Germinal center (tissue), 1 donor: ENCODE data around the gene TOP3B.
A peak's percentile ranks its signal among the peaks of the same experiment; 100 is the strongest.

Source experiments
- DNase-seq: peaks from one replicate; pipeline ENCODE4 v3.0.0; 2012; ENCODE audit warnings: mixed read lengths, low spot score

TOP3B gene

DNA sequence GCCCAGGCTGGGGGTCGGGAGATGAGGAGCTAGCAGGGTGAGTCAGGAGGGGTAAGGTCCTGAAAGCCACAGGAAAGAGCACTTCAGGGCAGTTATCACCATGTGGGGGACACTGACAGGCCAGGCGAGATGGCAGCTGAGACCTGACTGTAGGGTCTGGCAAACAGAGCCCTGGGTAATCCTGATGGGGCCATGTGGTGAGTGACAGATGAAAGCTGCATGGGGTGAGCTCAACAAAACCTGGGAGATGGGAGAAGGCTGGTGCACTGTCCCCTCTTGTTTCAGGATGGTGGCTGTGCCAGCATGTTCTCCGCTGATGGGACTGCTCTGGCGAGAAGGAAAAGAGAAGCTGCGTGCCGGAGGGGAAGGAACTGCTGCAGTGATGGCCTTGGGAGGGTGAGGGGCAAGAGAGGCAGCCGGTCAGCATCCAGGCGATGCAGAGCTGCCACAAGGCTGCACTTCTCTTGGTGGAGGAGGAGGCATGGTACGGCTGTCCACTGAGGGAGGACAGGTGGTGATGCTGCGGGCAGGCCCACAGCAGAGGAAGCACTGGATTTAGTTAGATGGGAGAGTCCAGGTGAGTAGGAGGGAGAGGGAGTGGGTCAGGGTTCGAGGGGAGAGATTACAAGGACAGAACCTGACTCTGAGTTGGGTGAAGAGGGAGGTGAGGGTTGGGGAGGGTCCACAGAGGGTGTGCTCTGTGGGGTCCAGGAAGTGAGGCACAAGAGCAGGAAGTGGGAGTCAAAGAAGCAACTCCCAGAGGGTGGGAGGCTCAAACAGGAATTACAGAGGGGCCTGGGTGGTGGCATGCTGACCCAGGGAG is 3.8 kb downstream of the TOP3B start:
- DNase-seq, result no peak

DNA sequence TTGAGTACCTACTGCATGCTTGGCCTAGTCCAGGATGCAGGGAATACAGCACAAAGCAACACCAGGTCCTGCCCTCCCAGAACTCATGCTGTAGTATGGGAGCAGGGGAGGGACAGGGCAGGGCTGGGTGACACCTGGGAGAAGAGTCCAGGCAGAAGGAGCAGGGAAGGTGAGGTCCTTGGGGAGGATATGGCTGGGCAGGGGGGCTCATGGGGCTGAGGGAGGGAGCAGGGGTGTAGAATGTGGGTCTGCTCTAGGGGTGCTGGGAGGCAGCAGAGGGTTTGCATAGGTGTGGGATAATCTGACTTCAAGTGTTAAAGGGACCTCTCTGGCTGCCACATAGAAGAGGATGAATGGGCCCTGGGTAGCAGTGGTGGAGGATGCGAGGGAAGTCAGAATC is 4.8 kb downstream of the TOP3B start:
- no peak for DNase-seq

DNA sequence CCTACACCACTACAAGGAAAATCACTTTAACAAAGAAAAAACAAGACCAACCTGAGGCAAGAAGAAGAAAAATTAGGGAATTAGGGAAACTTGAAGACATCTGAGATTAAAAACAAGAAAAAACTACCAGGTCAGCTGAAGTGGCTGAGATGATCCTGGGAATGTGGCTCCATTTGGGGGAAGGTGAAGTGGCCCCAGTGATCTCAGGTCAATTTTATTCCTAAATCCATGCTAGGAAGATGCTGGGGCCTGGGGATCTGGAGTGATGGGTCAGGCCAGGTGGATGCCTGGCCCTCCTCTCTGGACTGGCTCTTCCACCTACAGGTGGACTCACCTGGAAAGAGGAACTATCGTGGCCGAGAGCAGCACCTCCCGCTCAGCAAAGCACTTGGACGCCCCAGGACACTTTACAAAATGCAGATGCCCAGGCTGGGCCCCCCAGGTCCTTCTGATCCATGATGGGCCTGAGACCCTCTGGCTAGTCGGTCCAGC is 6.7 kb downstream of the TOP3B start:
- DNase-seq, result no peak

DNA sequence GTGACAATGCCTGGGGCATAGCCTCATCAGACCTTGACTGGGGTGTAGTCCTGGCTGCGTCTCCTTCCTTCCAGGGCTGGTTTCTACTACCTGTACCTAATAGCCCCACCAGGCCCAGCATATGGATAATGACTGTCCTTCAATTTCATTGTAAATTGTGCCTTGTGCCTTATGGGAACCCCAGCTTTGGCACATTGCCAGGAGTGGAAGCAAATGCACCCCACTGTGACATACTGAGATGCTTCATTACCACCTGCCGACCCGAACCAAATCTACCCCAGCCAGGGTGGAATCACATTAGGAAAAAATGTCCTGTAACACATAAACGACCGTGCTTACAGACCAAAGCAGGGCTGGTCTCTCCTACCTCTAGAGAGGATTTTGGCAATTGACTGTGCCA is 7.3 kb downstream of the TOP3B start:
- DNase-seq, result no peak

DNA sequence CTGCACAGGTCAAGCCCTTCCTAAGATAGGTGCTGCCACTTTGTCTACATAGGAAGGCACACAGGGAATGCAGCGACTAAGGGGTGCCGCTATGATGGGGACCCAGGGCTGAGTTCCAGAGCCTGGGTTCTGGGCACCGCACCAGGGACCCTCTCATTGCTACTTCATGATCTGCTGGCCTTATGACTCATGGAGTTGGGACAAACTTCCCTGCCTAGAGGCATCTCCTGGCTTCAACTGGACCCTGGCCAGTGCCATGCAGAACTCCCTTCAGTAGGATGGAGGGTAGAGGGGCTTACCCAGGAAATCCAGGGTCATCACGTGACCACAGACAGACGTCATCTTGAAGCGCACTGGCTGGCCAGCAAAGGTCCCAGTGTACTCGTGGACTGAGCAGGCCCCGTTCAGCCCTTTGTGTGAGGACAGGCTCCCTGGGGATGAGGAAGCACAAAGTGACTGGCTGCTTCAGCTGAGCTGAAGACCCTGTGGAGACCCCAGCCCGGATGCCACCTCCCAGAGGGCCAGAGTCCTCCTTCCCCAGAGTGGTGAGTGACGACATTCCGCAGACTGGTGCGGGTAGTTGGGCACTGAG is 8.4 kb downstream of the TOP3B start:
- DNase-seq, result no peak

DNA sequence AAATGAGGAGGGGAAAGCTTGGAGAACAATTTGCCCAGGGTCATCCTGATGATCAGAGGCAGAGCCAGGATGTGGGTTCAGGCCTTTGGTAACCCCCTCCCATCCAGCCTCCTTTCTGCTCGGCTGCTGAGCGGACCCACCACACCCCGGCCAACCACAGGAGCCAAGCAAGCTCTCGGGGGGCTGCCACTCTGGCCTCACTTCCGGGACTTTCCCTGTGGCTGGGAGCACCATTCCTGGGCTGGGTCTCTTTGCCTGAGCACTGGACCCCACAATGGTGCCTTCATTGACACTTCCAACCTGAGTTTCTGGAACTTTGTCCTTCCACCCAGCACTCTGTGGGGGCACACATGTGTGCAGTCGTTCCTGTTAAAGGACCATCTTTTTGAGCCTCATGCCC is 9.8 kb downstream of the TOP3B start:
- no peak for DNase-seq

DNA sequence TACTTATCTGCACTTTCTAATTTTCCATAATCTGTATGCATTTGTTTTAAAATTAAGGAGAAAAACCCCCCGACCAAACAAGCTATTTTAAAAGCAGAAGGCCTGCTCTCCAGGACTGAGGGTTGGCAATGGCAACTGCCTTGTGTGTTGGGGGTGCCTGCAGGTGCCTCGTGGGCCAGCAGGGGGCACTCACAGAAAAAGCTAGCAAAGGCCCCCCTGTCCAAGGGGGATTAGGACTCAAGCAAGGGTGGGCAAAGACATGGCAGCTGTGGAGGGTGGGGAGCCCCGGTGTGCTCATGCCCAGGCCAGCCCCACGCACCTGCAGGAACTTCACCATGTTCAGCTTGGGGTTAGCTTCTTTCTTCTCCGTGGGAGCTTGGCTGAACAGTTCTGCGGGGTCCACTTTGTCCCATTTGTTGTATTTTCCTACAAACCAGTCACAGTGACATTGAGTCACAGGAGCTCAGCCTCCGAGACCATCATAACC is 10.3 kb downstream of the TOP3B start:
- DNase-seq, result peak; percentile 85

DNA sequence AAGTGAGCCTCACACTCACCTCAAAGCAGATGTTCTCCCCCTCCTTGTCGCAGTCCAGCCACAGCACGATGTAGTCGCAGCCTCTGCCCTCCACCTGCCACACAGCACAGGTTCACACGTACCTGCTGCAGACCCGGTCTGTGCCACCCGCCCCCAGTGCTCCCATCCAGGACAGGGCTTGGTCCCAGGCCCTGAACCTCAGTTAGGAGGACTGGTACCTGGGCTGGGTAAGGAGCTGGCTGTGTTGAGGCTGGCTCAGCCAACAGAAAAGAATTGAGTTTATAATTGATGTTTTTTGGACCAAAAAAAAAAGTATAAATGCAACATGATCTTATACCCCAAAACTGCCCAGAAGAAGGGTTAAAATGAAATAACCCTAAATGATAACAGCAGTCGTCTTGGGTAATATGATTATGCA is 10.7 kb downstream of the TOP3B start:
- DNase-seq, result no peak

DNA sequence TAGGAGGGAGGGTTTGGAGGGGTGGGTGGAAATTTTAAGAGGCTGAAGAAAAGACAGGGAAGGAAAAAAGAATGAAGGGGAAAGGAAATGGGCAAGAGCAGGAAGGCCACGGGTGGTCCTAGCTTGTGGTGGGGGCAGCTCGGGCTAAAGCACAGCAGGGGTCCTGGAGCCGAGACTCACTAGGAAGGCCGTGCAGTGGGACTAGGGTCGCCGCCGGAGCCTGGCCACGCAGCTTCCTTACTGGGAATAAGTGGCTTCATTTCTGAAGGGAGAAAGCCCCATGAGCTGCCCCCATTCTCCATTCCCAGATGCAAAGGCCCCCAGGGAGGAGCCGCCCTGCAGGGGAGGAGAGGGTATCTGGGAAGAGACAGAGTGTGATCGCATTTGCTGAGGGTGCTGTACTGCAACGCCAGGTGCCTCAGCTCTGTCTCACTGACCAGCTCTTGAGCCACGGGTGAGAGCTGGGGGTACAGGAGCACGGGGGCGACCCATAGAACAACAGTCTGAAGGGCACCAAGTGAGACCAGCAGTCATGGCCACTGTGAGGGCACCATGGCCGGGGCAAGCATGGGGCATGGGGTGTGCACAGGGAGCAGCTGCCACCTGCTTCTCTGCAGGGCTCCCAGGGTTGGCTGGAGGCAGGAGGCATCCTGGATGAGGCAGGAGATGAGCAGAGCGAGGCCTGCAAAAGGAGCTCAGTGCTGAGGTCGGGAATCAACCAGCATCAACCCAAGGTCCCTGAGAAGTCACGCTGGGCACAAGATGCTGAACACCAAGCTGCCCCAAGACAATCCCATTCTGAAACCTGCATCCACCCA is 11.6 kb downstream of the TOP3B start:
- no peak for DNase-seq

DNA sequence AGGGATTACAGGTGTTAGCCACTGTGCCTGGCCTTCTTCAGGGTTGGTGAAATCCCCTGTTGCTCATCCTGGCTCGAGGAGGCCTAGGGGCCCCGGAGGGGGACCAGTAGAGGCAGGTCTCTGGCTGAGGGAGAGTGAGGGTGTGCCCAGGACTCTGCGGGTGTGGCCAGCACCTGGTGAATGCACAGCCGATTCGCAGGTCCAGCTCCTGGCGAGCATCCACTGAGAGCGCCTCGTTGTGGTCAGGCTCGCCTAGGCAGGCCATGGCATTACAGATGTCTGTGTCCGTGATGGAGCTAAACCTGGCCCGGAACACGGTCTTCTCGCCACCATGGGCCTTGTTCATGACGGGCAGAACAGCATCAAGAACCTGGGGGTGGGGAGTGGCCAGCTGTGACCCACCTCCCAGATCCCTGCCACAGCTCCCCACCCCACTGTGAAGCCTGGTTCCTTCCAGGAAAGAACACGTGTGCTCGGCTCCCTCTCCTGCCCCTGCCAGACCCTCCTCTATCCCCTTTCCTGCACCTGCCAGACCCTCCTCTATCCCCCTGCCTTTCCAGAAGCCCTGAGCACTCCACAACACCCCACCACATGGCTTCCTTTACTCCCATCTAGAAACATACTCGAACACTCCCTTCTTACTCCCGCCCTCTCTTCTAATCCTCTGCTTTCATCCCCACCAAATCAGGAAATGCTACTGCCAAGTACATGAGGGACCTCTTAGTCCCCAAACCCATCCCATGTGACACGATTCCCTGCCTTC is 12.4 kb downstream of the TOP3B start:
- DNase-seq, result no peak

DNA sequence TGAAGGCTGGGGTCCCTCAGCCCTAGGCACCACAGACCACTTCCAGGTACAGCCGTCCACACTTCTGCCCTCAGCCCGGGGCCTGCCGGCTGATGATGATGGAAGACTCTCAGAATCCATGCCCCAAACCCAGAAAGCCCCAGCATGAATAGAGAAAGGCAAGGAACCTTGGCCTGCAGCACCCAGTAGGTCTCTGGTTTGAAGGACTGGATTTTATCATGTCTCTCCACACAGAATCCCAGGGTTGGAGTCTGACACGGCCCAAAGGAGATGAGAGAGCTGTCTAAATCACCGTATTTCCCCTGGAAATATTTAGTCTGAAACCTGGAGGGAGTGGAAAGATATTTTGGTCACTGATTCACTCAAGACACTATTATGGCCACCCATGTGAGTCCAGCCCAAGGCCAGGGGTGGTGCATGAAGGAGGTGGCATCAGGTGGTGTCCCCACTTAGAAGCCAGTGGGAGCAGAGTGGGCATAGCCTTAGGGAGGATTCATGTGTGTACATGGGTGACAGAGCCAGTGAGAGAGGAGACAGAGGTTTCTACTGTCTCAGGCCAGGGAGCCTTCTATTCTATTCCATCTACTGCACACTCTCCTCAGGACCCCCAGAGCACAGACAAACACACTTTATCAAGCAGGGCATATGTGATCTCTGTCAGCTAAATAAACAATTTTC is 14.0 kb downstream of the TOP3B start:
- DNase-seq, result no peak

DNA sequence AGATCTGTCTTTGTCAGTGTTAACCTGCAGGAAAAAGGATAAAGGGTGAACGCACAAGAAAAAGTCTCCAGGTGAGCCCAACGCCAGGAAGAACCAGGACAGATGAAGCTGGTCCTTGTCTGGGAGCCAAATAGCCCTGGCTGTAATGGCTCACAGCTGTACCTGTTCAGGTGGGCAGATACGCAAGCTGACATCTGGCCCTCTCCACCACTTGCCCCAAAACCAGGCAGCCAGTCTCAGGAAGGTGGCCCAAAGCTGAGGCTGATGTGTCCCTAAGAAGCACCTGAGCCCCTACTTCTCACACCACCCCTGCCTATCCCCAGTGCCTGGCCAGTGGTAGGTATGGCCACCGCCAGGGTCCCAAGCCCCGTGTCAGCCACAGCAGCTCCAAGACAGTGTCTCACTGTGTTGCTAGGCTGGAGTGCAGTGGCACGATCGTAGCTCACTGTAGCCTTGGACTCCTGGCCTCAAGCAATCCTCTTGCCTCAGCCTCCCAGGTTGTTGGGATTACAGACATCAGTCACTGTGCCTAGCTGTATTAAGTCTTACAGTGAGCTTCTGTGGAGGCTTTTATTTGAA is 14.8 kb downstream of the TOP3B start:
- DNase-seq, result no peak

DNA sequence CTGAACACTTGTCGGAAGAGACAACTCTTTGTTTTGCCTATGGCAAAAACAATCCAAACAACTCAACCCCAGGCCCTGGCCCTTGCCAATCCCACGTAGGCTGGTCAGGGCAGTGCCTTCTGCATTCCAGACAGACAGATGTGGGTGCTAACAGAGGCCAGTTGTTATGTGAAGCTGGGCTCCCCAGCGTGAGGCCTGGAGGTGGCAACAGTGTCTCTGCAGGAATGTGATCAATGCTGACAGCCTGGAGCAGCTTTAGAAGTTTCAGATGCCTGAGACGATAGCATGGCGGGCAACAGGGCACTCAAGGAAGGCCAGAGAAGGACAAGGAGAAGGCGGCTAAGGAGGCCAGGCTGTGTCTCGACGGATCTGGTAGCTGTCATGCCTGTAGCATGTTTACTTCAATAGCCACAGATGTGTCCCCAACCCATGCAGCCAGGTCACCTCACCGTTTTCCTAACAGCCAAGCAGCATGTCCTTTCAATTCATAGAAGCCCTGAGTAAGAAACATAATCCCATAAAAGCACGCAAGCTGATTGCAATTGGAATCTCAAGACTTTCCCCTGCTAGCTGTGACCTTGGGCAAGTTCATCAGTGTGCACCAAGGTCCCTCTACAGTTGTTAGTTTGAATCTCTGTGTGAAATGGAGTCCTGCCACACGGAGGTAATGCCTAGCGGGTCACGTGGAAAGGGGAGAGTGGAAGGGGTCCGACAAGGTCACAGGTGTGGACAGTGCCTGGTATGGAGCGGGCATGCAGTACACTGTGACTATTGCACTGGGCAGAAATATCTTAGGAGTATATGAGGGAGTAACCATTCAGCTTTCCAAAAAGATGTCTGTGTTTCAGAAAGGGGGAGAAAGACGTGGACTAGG is 15.7 kb downstream of the TOP3B start:
- no peak for DNase-seq

DNA sequence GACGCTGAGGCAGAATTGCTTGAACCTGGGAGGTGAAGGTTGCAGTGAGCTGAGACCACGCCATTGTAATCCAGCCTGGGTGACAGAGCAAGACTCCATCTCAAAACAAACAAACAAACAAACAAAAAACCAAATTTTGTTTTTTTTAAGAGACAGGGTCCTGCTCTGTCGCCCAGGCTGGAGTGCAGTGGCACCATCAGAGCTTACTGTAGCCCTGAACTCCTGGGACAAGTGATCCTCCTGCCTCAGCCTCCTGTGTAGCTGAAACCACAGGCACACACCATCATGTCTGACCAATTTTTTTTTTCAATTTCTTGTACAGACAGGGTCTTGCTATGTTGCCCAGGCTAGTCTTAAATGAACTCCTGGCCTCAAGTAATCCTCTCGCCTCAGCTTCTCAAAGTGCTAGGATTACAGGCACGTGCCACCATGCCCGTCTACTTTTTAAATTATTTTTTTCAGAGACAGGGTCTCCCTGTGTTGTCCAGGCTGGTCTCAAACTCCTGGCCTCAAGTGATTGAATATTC is 16.8 kb downstream of the TOP3B start:
- no peak for DNase-seq

DNA sequence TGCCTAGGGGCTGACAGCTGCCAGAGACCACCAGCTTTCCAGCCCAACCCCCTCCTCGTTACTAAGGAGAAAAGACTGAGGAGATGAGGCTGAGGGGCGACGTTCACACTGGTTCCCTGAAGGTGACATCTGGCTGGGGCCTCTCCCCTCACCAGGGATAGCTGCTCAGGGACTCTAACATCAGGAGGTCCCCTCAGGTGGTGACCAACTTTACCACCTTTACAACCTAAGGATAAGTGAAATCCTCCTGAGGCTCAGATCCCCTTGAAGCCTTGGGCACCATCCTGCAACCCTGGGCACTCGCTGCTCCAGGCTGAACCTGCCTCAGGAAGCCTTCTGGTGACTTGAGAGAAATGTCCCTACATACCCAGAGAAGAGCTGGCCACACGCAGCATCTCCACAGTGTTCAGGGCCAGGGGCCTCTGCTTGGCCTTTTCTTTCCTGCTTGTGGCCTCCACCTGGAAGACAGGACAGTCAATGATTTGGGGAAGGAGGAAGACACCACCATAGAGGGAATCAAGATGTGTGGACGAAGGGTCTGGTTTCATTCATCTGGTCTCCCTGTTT is 17.6 kb downstream of the TOP3B start:
- DNase-seq, result no peak

DNA sequence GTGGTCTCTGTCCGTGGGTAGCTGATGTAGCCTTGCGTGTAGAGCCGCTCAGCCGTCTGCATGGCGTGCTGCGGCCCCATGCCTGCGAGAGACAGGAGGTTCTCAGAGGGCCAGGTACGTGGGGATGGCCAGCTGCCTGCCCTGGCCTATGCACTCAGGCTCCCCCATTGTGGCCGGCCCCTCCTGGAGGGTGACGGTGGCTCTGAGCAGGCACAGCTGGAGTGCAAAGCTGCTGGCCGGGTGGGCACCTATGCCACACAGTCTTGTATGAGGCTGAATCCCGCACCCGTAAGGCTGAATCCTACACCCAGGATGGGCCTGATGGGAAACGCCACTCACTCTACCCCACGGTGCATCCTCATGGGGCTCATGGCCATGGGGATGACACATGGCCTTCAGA is 18.4 kb downstream of the TOP3B start:
- no peak for DNase-seq

DNA sequence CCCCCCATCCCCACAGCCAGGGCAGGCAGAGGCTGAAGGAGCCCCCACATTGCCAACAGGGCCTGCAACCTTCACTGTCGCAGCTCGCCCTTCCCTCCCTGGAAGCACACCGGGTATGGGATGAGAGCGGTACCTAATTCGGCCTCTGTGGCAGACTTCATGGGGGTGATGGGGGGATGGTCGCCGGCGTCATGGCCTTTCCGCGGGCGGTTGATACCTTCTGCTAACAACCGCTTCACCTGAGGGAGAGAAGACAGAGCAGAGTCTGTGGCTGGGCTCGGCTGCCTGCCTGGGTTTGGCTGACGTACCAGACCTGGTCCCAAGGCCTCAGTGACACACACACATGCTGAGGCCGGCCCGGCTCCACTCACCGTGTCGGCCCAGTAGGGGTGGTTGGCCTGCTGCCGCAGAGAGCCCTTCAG is 18.8 kb downstream of the TOP3B start:
- no peak for DNase-seq

DNA sequence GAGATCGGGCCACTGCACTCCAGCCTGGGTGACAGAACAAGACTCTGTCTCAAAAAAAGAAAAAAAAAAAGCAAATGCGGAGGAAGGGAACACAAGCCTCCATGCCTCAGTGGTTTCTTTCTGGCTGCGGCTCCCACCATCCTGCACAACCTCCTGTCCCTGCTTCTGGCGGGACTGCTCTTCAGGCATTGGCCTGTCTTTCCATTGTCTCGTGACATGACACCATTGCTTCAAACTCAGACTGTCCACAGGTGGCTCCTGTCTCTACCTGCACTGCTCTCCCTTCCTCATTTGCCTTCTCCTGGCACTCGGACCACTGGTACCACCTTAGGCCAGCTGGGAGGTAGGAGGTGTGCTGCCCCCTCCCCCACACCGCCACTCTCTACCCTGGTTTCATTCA is 19.3 kb downstream of the TOP3B start:
- no peak for DNase-seq

DNA sequence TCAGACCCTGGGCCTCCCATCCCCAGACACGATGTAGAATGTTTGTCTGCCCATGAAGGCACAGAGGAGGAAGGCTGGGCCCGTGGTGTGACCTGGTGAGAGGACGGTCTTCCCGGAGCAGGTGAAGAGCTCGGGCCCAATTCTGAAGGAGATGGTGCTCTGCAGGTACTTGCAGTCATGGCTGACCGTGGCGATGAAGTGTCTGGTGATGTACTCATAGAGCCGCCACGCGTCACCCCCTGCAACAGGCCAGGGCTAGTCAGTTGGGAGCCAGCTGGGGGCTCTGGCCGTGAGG is 20.0 kb downstream of the TOP3B start:
- DNase-seq, result no peak
